Stimulated activated naive CD4-positive, alpha-beta T cell (primary cell): Measurements from ENCODE around the gene UBE2J1.
A peak's percentile ranks its signal among the peaks of the same experiment; 100 is the strongest.
"Not testable (repeated sequence)": the region's sequence is repeated elsewhere in the genome, so short reads cannot be mapped to it uniquely, and the experiment has no call there.

ENCODE experiments used
- DNase-seq, 6 experiments: peaks; one replicate each; lab custom pipeline; 2025; lab: John Stamatoyannopoulos, UW

UBE2J1 gene

GRCh38 chr6:89320012-89320559 is 32.4 kb downstream of the UBE2J1 start:
- DNase-seq = no peak

- no peak for DNase-seq
Observed at GRCh38 chr6:89317067-89317466, 35.5 kb downstream of the UBE2J1 start.

GRCh38 chr6:89315249-89315885 is 37.2 kb downstream of the UBE2J1 start, which contains the start of gene GABRR2:
GABRR2 (minus strand) TSS chr6:89315299; CDS start chr6:89315165, 134 bp downstream.
- no peak for DNase-seq

GRCh38 chr6:89314692-89315091 is 37.8 kb downstream of the UBE2J1 start:
- DNase-seq = no peak

- no peak for DNase-seq
Observed at GRCh38 chr6:89313006-89313405, 39.5 kb downstream of the UBE2J1 start.

- no peak for DNase-seq
Observed at GRCh38 chr6:89311853-89312531, 40.5 kb downstream of the UBE2J1 start.

GRCh38 chr6:89311530-89311852 is 41.0 kb downstream of the UBE2J1 start:
- DNase-seq = no peak

- DNase-seq = no peak
Observed at GRCh38 chr6:89310929-89311328, 41.6 kb downstream of the UBE2J1 start.

- no peak for DNase-seq
Observed at GRCh38 chr6:89308525-89309395, 43.8 kb downstream of the UBE2J1 start.

- DNase-seq = not testable (repeated sequence)
Observed at GRCh38 chr6:89304517-89304916, 48.0 kb downstream of the UBE2J1 start.

- no peak for DNase-seq
Observed at GRCh38 chr6:89302936-89303335, 49.6 kb downstream of the UBE2J1 start.

GRCh38 chr6:89302195-89302770 is 50.2 kb downstream of the UBE2J1 start:
- no peak for DNase-seq

GRCh38 chr6:89301586-89302194 is 50.8 kb downstream of the UBE2J1 start:
- no peak for DNase-seq

GRCh38 chr6:89299466-89299850 is 53.1 kb downstream of the UBE2J1 start:
- DNase-seq = no peak

GRCh38 chr6:89298680-89299465 is 53.6 kb downstream of the UBE2J1 start:
- DNase-seq = peak in 3 of 6 experiments; percentile 6 to 32 (median 13)

GRCh38 chr6:89297695-89298351 is 54.7 kb downstream of the UBE2J1 start:
- DNase-seq = peak in 1 of 6 experiments; percentile 5

GRCh38 chr6:89295981-89296380 is 56.5 kb downstream of the UBE2J1 start:
- DNase-seq = no peak

GRCh38 chr6:89295116-89295515 is 57.4 kb downstream of the UBE2J1 start:
- DNase-seq = not testable (repeated sequence)

GRCh38 chr6:89291256-89291819 is 61.2 kb downstream of the UBE2J1 start:
- DNase-seq = no peak
